CD8-positive, alpha-beta memory T cell (primary cell): ENCODE measurements around the gene CCDC18. TPM values are rescaled to one million over a fixed set of nuclear protein-coding genes. Genes with fewer than 3 reads are reported as not detected.
"Not testable (repeated sequence)": the region's sequence is repeated elsewhere in the genome, so short reads cannot be mapped to it uniquely, and the experiment has no call there.

ENCODE experiments used
- CTCF ChIA-PET: fragments of 350-600 bp; sonication (Branson Sonifier 250); formaldehyde crosslinking; loops from one replicate; lab custom pipeline; 2021; ENCODE audit warnings: antibody characterized with exemption; lab: Charles Lee
- POLR2A ChIA-PET: fragments of 350-600 bp; sonication (Branson Sonifier 250); formaldehyde crosslinking; loops from one replicate; lab custom pipeline; 2021; ENCODE audit warnings: antibody characterized with exemption; lab: Charles Lee
- DNase-seq, 5 donors: peaks; one replicate each; pipeline versions ENCODE4 v3.0.0 to v3.0.0-alpha.2; 2020 to 2022; ENCODE audit warnings: mixed read lengths in 1 of 5
- H3K27ac ChIP-seq: one replicate; pipeline ENCODE4 v1.7.0; 2013; ENCODE audit warnings: low read depth, mild to moderate bottlenecking, low read length, moderate library complexity
- H3K27me3 ChIP-seq: 2 replicates; pipeline ENCODE4 v1.7.0; 2013; ENCODE audit warnings: low read length, mild to moderate bottlenecking; ENCODE audit not compliant: insufficient read depth, poor library complexity, severe bottlenecking
- H3K36me3 ChIP-seq: 2 replicates; pipeline ENCODE4 v1.7.0; 2013; ENCODE audit warnings: mild to moderate bottlenecking, low read length, moderate library complexity; ENCODE audit not compliant: insufficient read depth
- H3K4me1 ChIP-seq: 2 replicates; pipeline ENCODE4 v1.7.0; 2013; ENCODE audit warnings: mild to moderate bottlenecking, low read length, moderate library complexity; ENCODE audit not compliant: insufficient read depth
- H3K4me3 ChIP-seq: 2 replicates; pipeline ENCODE4 v1.7.0; 2013; ENCODE audit warnings: mild to moderate bottlenecking, low read length
- H3K9me3 ChIP-seq: 2 replicates; pipeline ENCODE4 v1.7.0; 2013; ENCODE audit warnings: mild to moderate bottlenecking, low read length
- H3K27ac Mint-ChIP-seq, 8 donors: one replicate each; pipeline ENCODE4 v1.8.0; 2020 to 2021; ENCODE audit warnings: mixed read lengths in 8 of 8, mild to moderate bottlenecking in 6 of 8, inconsistent platforms in 3 of 8, moderate library complexity in 3 of 8
- H3K27me3 Mint-ChIP-seq, 2 donors: one replicate each; pipeline ENCODE4 v1.8.0; 2020 to 2021; ENCODE audit warnings: mixed read lengths in 2 of 2, mild to moderate bottlenecking in 1 of 2, moderate library complexity in 1 of 2
- H3K36me3 Mint-ChIP-seq, 3 donors: one replicate each; pipeline ENCODE4 v1.8.0; 2020 to 2021; ENCODE audit warnings: mixed read lengths in 3 of 3, inconsistent platforms in 1 of 3, mild to moderate bottlenecking in 1 of 3
- H3K4me1 Mint-ChIP-seq, 3 donors: one replicate each; pipeline ENCODE4 v1.8.0; 2020 to 2021; ENCODE audit warnings: mixed read lengths in 3 of 3, inconsistent platforms in 1 of 3, mild to moderate bottlenecking in 1 of 3
- H3K4me3 Mint-ChIP-seq, 7 donors: one replicate each; pipeline ENCODE4 v1.8.0; 2020 to 2021; ENCODE audit warnings: mixed read lengths in 7 of 7, mild to moderate bottlenecking in 6 of 7, moderate library complexity in 4 of 7, inconsistent platforms in 2 of 7
- H3K9me3 Mint-ChIP-seq, 5 donors: one replicate each; pipeline ENCODE4 v1.8.0; 2020 to 2022; ENCODE audit warnings: mixed read lengths in 5 of 5, mild to moderate bottlenecking in 3 of 5, moderate library complexity in 2 of 5, inconsistent platforms in 1 of 5
- polyA plus RNA-seq: library from polyadenylated mRNA; unstranded; fragments of 300-500 nt; fragmentation: Illumina TruSeq; gene quantifications from one replicate; pipeline ENCODE4 v1.2.3, GENCODE V29; 2021
- total RNA-seq, 2 experiments: library from RNA; stranded (reverse); gene quantifications; one replicate each; pipeline ENCODE4 v1.2.3, GENCODE V29; 2021

The CCDC18 gene
- total and polyA plus RNA-seq, 3 experiments from 2014 or later = 9.6 to 11.5 (median 10.7) TPM

GRCh38 chr1:93243233-93243632 is 62.7 kb downstream of the CCDC18 start:
- H3K4me1 ChIP-seq, POLR2A ChIA-PET, H3K9me3 ChIP-seq, H3K4me1 Mint-ChIP-seq, DNase-seq, H3K27me3 ChIP-seq, H3K4me3 Mint-ChIP-seq, H3K27ac Mint-ChIP-seq, H3K27ac ChIP-seq, H3K4me3 ChIP-seq, H3K27me3 Mint-ChIP-seq, H3K36me3 ChIP-seq, CTCF ChIA-PET: not testable (repeated sequence)
- Mint-ChIP-seq H3K9me3 (peaks cover 12 to 18% (median 14%) of the 10 kb centered on the region in 5 donors), H3K36me3 (peaks cover 43 to 55% (median 45%) of the 10 kb centered on the region in 3 donors)

DNA sequence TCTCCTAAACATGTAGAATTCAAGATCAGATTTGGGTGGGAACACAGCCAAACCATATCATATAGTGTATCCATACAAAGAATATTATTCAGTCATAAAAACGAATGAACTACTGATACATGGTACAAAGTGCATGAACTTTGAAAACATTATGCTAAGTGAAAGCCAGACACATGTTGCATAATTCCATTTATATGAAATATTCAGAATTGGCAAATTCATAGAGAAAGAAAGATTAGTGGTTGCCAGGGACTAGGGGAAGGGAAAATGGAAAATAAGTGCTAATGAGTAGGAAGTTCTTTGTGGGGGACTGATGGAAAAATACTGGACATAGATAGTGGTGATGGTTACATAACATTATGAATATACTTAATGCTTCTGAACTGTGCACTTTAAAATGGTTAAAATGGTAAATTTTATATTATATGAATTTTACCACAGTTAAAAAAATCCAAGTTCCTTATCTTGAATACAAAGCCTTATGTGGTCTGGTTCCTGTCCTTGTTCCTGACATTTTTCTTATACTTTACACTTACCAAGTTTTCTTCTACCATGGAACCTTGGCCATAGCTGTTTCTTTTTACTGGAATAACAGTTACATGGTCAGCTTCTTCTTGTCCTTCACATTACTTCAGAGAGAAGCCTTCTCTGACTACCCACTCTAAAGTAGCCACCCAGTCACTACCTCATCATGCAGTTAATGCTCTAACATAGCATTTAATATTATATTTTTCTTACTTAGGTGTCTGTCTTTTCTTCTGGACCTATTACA is 64.0 kb downstream of the CCDC18 start:
- POLR2A ChIA-PET = no interaction called here
- Mint-ChIP-seq H3K4me3 (no peak overlapping the region), H3K9me3 (peaks cover 12 to 18% (median 14%) of the 10 kb centered on the region in 5 donors), H3K27me3 (no peaks in the 10 kb centered on the region), H3K36me3 (peaks cover 35 to 53% (median 43%) of the 10 kb centered on the region in 3 donors), H3K4me1 (peaks cover 0 to 2% (median 0%) of the 10 kb centered on the region in 3 donors), H3K27ac (no peak overlapping the region)
- CTCF ChIA-PET = no interaction called here
- Histone ChIP-seq H3K27me3 (no peaks in the 10 kb centered on the region), H3K4me3 (no peak overlapping the region), H3K9me3 (peaks cover 4% of the 10 kb centered on the region), H3K4me1 (no peaks in the 10 kb centered on the region), H3K36me3 (peaks cover 6% of the 10 kb centered on the region), H3K27ac (no peak overlapping the region)
- DNase-seq = no peak

DNA sequence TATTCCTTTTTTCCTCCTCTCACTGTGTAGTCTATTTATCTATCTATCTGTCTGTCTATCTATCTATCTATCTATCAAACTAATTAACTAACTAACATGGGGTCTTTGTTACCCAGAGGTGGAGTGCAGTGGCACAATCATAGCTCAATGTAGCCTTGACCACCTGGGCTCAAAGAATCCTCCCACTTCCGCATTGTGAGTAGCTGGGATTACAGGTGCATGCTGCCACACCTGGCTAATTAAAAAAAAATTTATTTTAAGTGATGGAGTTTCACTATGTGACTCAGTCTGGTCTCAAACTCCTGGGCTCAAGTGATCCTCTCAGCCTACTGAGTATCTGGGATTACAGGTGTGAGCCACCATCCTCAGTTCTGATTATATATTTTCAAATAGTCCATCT is 71.4 kb downstream of the CCDC18 start:
- H3K27me3 ChIP-seq = no peaks in the 10 kb centered on the region
- no peaks in the 10 kb centered on the region for H3K4me1 ChIP-seq
- ChIA-PET POLR2A (no interaction called here), CTCF (no interaction called here)
- no peak overlapping the region for H3K27ac ChIP-seq
- no peak overlapping the region for H3K4me3 Mint-ChIP-seq
- H3K9me3 ChIP-seq = peaks cover 6% of the 10 kb centered on the region
- no peak for DNase-seq
- H3K4me3 ChIP-seq = no peak overlapping the region
- peaks cover 23 to 44% (median 41%) of the 10 kb centered on the region in 3 donors for H3K36me3 Mint-ChIP-seq
- peaks cover 11 to 19% (median 12%) of the 10 kb centered on the region in 5 donors for H3K9me3 Mint-ChIP-seq
- no peaks in the 10 kb centered on the region for H3K27me3 Mint-ChIP-seq
- peaks cover 0 to 5% (median 0%) of the 10 kb centered on the region in 3 donors for H3K4me1 Mint-ChIP-seq
- H3K27ac Mint-ChIP-seq = no peak overlapping the region
- H3K36me3 ChIP-seq = peaks cover 5% of the 10 kb centered on the region

DNA sequence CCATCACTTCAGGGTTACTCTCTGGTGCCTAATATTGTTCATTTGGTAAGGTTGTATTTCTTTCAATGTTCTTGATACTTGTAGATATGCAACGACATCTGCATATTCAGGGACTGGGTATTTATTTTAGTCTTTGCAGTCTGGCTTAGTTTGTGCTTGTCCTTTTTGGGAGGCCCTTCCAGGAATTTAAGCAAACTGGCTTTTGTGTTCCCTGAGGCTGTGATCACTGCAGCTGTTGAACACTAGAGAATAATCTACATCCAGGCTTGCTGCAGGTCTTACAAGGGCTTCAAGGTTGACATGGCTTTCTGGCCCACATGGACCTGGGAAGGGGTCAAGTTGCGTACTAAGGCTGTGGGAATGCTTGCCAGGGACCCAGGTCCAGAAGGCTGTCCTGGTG is 72.1 kb downstream of the CCDC18 start:
- H3K36me3 Mint-ChIP-seq = peaks cover 21 to 44% (median 37%) of the 10 kb centered on the region in 3 donors
- no peaks in the 10 kb centered on the region for H3K27me3 Mint-ChIP-seq
- Histone ChIP-seq H3K4me1 (no peaks in the 10 kb centered on the region), H3K27me3 (no peaks in the 10 kb centered on the region), H3K36me3 (peaks cover 5% of the 10 kb centered on the region), H3K9me3 (peaks cover 6% of the 10 kb centered on the region), H3K27ac (no peak overlapping the region), H3K4me3 (no peak overlapping the region)
- H3K27ac Mint-ChIP-seq = no peak overlapping the region
- peaks cover 11 to 19% (median 12%) of the 10 kb centered on the region in 5 donors for H3K9me3 Mint-ChIP-seq
- peaks cover 0 to 5% (median 0%) of the 10 kb centered on the region in 3 donors for H3K4me1 Mint-ChIP-seq
- no peak overlapping the region for H3K4me3 Mint-ChIP-seq
- CTCF ChIA-PET = interaction anchor here (1.9 kb wide), 1 partner anchor 52 kb away, joined by 4 read pairs; no protein-coding TSS in a partner anchor
- POLR2A ChIA-PET = no interaction called here
- DNase-seq = no peak

GRCh38 chr1:93253516-93253915 is 73.0 kb downstream of the CCDC18 start:
- CTCF ChIA-PET = interaction anchor here (1.9 kb wide), 1 partner anchor 51 kb away, joined by 4 read pairs; no protein-coding TSS in a partner anchor
- POLR2A ChIA-PET = no interaction called here
- H3K9me3 ChIP-seq = peaks cover 6% of the 10 kb centered on the region
- H3K27ac ChIP-seq = no peak overlapping the region
- H3K4me3 ChIP-seq = no peak overlapping the region
- H3K4me1 Mint-ChIP-seq = peaks cover 0 to 5% (median 0%) of the 10 kb centered on the region in 3 donors
- H3K9me3 Mint-ChIP-seq = peaks cover 11 to 19% (median 12%) of the 10 kb centered on the region in 5 donors
- no peak overlapping the region for H3K27ac Mint-ChIP-seq
- no peaks in the 10 kb centered on the region for H3K27me3 Mint-ChIP-seq
- H3K36me3 Mint-ChIP-seq = peaks cover 21 to 44% (median 34%) of the 10 kb centered on the region in 3 donors
- H3K27me3 ChIP-seq = no peaks in the 10 kb centered on the region
- no peaks in the 10 kb centered on the region for H3K4me1 ChIP-seq
- no peak overlapping the region for H3K4me3 Mint-ChIP-seq
- H3K36me3 ChIP-seq = peaks cover 5% of the 10 kb centered on the region
- DNase-seq = no peak

DNA sequence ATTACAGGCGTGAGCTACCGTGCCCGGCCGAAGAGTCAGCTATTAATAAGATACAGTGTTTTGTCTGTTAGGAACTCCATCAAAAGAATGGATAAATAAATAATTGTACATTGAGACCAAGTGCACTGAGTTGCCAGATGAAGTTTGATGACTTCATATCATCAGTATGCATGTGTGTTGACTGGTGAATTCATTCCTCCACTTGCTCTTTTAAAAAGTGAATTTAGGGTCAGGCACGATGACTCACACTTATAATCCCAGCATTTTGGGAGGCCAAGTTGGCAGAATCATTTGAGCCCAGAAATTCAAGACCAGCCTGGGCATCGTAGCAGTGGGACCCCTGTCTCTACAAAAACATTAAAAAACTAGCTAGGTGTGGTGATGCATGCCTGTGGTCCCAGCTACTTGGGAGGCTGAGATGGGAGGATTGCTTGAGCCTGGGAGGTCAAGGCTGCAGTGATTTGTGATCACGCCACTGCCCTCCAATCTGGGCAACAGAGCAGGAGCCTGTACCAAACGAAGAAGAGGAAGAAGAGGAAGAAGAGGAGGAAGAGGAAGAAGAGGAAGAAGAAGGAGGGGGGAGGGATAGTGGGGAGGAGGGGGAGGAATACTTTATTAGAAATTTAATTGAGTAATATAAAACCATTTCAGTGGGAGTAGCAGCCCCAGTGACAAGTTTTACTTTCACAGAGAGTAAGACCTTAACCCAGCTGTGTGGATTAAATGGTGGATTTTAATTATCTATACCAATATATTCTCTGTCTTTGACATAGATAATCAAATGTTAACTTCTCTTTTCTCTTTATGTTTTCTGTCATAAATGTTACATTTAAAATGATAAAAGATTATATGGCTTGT is 74.9 kb downstream of the CCDC18 start:
- Histone ChIP-seq H3K9me3 (peaks cover 6% of the 10 kb centered on the region), H3K36me3 (peaks cover 5% of the 10 kb centered on the region), H3K4me1 (no peaks in the 10 kb centered on the region), H3K4me3 (no peak overlapping the region), H3K27me3 (no peaks in the 10 kb centered on the region), H3K27ac (no peak overlapping the region)
- Mint-ChIP-seq H3K9me3 (peaks cover 11 to 19% (median 12%) of the 10 kb centered on the region in 5 donors), H3K4me3 (peak overlapping the region in 1 of 7 donors; percentile 54), H3K27me3 (no peaks in the 10 kb centered on the region), H3K4me1 (peaks cover 0 to 4% (median 0%) of the 10 kb centered on the region in 3 donors), H3K27ac (no peak overlapping the region), H3K36me3 (peaks cover 21 to 38% (median 33%) of the 10 kb centered on the region in 3 donors)
- ChIA-PET CTCF (no interaction called here), POLR2A (no interaction called here)
- no peak for DNase-seq

GRCh38 chr1:93256433-93256832 is 75.9 kb downstream of the CCDC18 start:
- ChIA-PET POLR2A (no interaction called here), CTCF (no interaction called here)
- H3K4me3 ChIP-seq = no peak overlapping the region
- no peaks in the 10 kb centered on the region for H3K27me3 ChIP-seq
- peaks cover 0 to 4% (median 0%) of the 10 kb centered on the region in 3 donors for H3K4me1 Mint-ChIP-seq
- no peak overlapping the region for H3K27ac Mint-ChIP-seq
- H3K36me3 Mint-ChIP-seq = peaks cover 18 to 38% (median 36%) of the 10 kb centered on the region in 3 donors
- H3K36me3 ChIP-seq = peaks cover 5% of the 10 kb centered on the region
- no peak for DNase-seq
- no peak overlapping the region for H3K27ac ChIP-seq
- peaks cover 12 to 15% (median 13%) of the 10 kb centered on the region in 5 donors for H3K9me3 Mint-ChIP-seq
- H3K4me1 ChIP-seq = no peaks in the 10 kb centered on the region
- no peak overlapping the region for H3K4me3 Mint-ChIP-seq
- peaks cover 6% of the 10 kb centered on the region for H3K9me3 ChIP-seq
- H3K27me3 Mint-ChIP-seq = no peaks in the 10 kb centered on the region
